CD14-positive monocyte (primary cell): ENCODE results near the gene VPS39. TPM values are rescaled to one million over a fixed set of nuclear protein-coding genes. Genes with fewer than 3 reads are reported as not detected.

ENCODE experiments used
- DNase-seq, 3 donors: peaks; one replicate each; pipeline ENCODE4 v3.0.0-alpha.2; 2011 to 2022
- H2AFZ ChIP-seq: 2 replicates; pipeline ENCODE4 v1.6.0; 2012; ENCODE audit warnings: mild to moderate bottlenecking, low read depth, low read length, inconsistent platforms; ENCODE audit not compliant: insufficient read depth, poor library complexity, severe bottlenecking
- H3K27ac ChIP-seq, 2 donors: 1 replicate in 1 of 2; 2 replicates in 1 of 2; pipeline ENCODE4 v1.5.1; 2012 to 2013; ENCODE audit warnings: low read length in 2 of 2, control low read depth in 1 of 2, inconsistent platforms in 1 of 2, low read depth in 1 of 2, mild to moderate bottlenecking in 1 of 2
- H3K27me3 ChIP-seq, 2 donors: one replicate each; pipeline versions ENCODE4 v1.6.0 to v1.6.1; 2011 to 2013; ENCODE audit warnings: low read length in 2 of 2; ENCODE audit not compliant: control insufficient read depth in 2 of 2, insufficient read depth in 2 of 2
- H3K36me3 ChIP-seq, 2 donors: replicated peaks in 1 of 2; 1 replicate in 1 of 2; 2 replicates in 1 of 2; pipeline versions ENCODE4 v1.5.1 to v1.6.1; 2012 to 2013; ENCODE audit warnings: low read length in 2 of 2, control low read depth in 1 of 2, inconsistent platforms in 1 of 2, mild to moderate bottlenecking in 1 of 2; ENCODE audit not compliant: insufficient read depth in 2 of 2, control insufficient read depth in 1 of 2
- H3K4me1 ChIP-seq, 2 donors: 1 replicate in 1 of 2; 2 replicates in 1 of 2; pipeline versions ENCODE4 v1.5.1 to v1.6.1; 2012 to 2013; ENCODE audit warnings: low read length in 2 of 2, control low read depth in 1 of 2, inconsistent platforms in 1 of 2, mild to moderate bottlenecking in 1 of 2, moderate library complexity in 1 of 2; ENCODE audit not compliant: insufficient read depth in 2 of 2, control insufficient read depth in 1 of 2
- H3K4me2 ChIP-seq: replicated peaks from 2 replicates; pipeline ENCODE3; 2012; ENCODE audit warnings: low read length, moderate library complexity, mild to moderate bottlenecking; ENCODE audit not compliant: poor library complexity, severe bottlenecking; ENCODE audit errors: extremely low read depth
- H3K4me3 ChIP-seq, 3 experiments: fragments of 200-600 bp in 1 of 3; sonication (generic) in 1 of 3; replicated peaks in 1 of 3; 1 replicate in 2 of 3; 2 replicates in 1 of 3; pipeline ENCODE4 v1.5.1; 2011 to 2013; ENCODE audit warnings: low read length in 3 of 3, mild to moderate bottlenecking in 3 of 3, control low read depth in 2 of 3, low read depth in 2 of 3, inconsistent platforms in 1 of 3, moderate library complexity in 1 of 3
- H3K79me2 ChIP-seq: 2 replicates; pipeline ENCODE4 v1.6.0; 2012; ENCODE audit warnings: mild to moderate bottlenecking, control low read depth, inconsistent platforms, low read length, moderate library complexity; ENCODE audit not compliant: insufficient read depth
- H3K9ac ChIP-seq: 2 replicates; pipeline ENCODE4 v1.6.0; 2017; ENCODE audit warnings: low read length, mild to moderate bottlenecking; ENCODE audit not compliant: insufficient read depth, poor library complexity, severe bottlenecking
- H3K9me3 ChIP-seq, 2 donors: replicated peaks in 1 of 2; 1 replicate in 1 of 2; 2 replicates in 1 of 2; pipeline versions ENCODE4 v1.5.1 to v1.6.1; 2012 to 2013; ENCODE audit warnings: low read length in 2 of 2, control low read depth in 1 of 2; ENCODE audit not compliant: control insufficient read depth in 1 of 2, insufficient read depth in 1 of 2
- H4K20me1 ChIP-seq: 2 replicates; pipeline ENCODE4 v1.6.0; 2012; ENCODE audit warnings: mild to moderate bottlenecking, low read length, control low read depth, moderate library complexity; ENCODE audit not compliant: insufficient read depth
- H3K27ac Mint-ChIP-seq, 7 donors: one replicate each; pipeline ENCODE4 v1.8.0; 2020; ENCODE audit warnings: mild to moderate bottlenecking in 7 of 7, mixed read lengths in 7 of 7, moderate library complexity in 6 of 7, inconsistent platforms in 2 of 7
- H3K27me3 Mint-ChIP-seq, 3 donors: one replicate each; pipeline ENCODE4 v1.8.0; 2021 to 2022; ENCODE audit warnings: low read depth in 3 of 3, mild to moderate bottlenecking in 3 of 3, mixed read lengths in 3 of 3, moderate library complexity in 3 of 3, inconsistent platforms in 1 of 3
- H3K36me3 Mint-ChIP-seq, 2 donors: one replicate each; pipeline ENCODE4 v1.8.0; 2020; ENCODE audit warnings: mixed read lengths in 2 of 2, inconsistent platforms in 1 of 2, mild to moderate bottlenecking in 1 of 2
- H3K4me1 Mint-ChIP-seq: one replicate; pipeline ENCODE4 v1.8.0; 2020; ENCODE audit warnings: mild to moderate bottlenecking, mixed read lengths
- H3K4me3 Mint-ChIP-seq, 2 donors: one replicate each; pipeline ENCODE4 v1.8.0; 2020; ENCODE audit warnings: mild to moderate bottlenecking in 2 of 2, mixed read lengths in 2 of 2, moderate library complexity in 1 of 2
- H3K9me3 Mint-ChIP-seq, 7 donors: one replicate each; pipeline ENCODE4 v1.8.0; 2020 to 2022; ENCODE audit warnings: mixed read lengths in 7 of 7, mild to moderate bottlenecking in 6 of 7, moderate library complexity in 6 of 7, inconsistent platforms in 2 of 7
- CTCF ChIP-seq: fragments of 200-600 bp; IDR thresholded peaks from one replicate; pipeline ENCODE4 v1.8.0; 2022; ENCODE audit warnings: antibody characterized with exemption, mild to moderate bottlenecking
- whole genome bisulfite sequencing: methylation state at CpG from one replicate; pipeline ENCODE4 v1.1.5; 2013; ENCODE audit warnings: missing lambda C conversion rate; ENCODE audit not compliant: insufficient coverage; 5-methylcytosine and 5-hydroxymethylcytosine counted together
- intact Hi-C, 2 donors: fragments of 100-400 bp; cut with micrococcal nuclease; formaldehyde crosslinking; loops; one replicate each; pipeline versions ENCODE4 v1.15.0 to v1.15.1; 2023
- polyA plus RNA-seq, 3 donors: library from polyadenylated mRNA; depleted of rRNA in 1 of 3; unstranded in 2 of 3; stranded (reverse) in 1 of 3; fragments of 300-500 nt in 2 of 3; fragments of >200 nt in 1 of 3; fragmentation: Illumina TruSeq in 2 of 3; gene quantifications; 1 replicate in 2 of 3; 2 replicates in 1 of 3; pipeline ENCODE4 v1.2.3, GENCODE V29; 2012 to 2021

Gene VPS39
- polyA plus RNA-seq, 3 donors: 16.8 to 102 (median 25.8) TPM

- no peak overlapping the region for H3K4me3 ChIP-seq
- peaks cover 0 to 4% of the 10 kb centered on the region in 2 donors for H3K4me1 ChIP-seq
- Mint-ChIP-seq H3K27ac (peak overlapping the region in 1 of 7 donors; percentile 20), H3K27me3 (peaks cover 0 to 5% (median 1%) of the 10 kb centered on the region in 3 donors), H3K36me3 (no peaks in the 10 kb centered on the region), H3K4me1 (peaks cover 3% of the 10 kb centered on the region), H3K4me3 (no peak overlapping the region), H3K9me3 (no peaks in the 10 kb centered on the region)
- intact Hi-C loops: loop anchor here in 1 of 2 donors (5.0 kb wide), 1 partner anchor 143 kb away; no protein-coding TSS in a partner anchor
- WGBS: 85% methylated on average over 5 of the region's 8 CpGs
- no peak overlapping the region for H3K4me2 ChIP-seq
- H3K36me3 ChIP-seq: no peaks in the 10 kb centered on the region
- H2AFZ ChIP-seq: peak overlapping the region; percentile 11
- no peaks in the 10 kb centered on the region for H3K27me3 ChIP-seq
- H4K20me1 ChIP-seq: no peaks in the 10 kb centered on the region
- H3K9ac ChIP-seq: no peak overlapping the region
- DNase-seq: peak in 1 of 3 donors; percentile 1
- TF ChIP-seq CTCF: no peak
- no peak overlapping the region for H3K27ac ChIP-seq
- H3K79me2 ChIP-seq: no peaks in the 10 kb centered on the region
- no peaks in the 10 kb centered on the region for H3K9me3 ChIP-seq
Measured at GRCh38 chr15:42130246-42130986, 77.7 kb downstream of the VPS39 start.

GRCh38 chr15:42129364-42129763, 78.7 kb downstream of the VPS39 start:
- TF ChIP-seq CTCF: no peak
- Mint-ChIP-seq H3K27ac (peak overlapping the region in 1 of 7 donors; percentile 17), H3K4me1 (peaks cover 3% of the 10 kb centered on the region), H3K27me3 (peaks cover 0 to 5% (median 1%) of the 10 kb centered on the region in 3 donors), H3K9me3 (no peaks in the 10 kb centered on the region), H3K4me3 (no peak overlapping the region), H3K36me3 (no peaks in the 10 kb centered on the region)
- WGBS: no CpG with 5 or more reads among the region's 2 CpGs
- DNase-seq: no peak
- intact Hi-C loops: no loop called here
- Histone ChIP-seq H3K4me2 (no peak overlapping the region), H3K4me3 (no peak overlapping the region), H3K9me3 (no peaks in the 10 kb centered on the region), H3K36me3 (no peaks in the 10 kb centered on the region), H4K20me1 (no peaks in the 10 kb centered on the region), H3K79me2 (no peaks in the 10 kb centered on the region), H3K27me3 (no peaks in the 10 kb centered on the region), H3K9ac (no peak overlapping the region), H3K27ac (no peak overlapping the region), H2AFZ (no peak overlapping the region), H3K4me1 (peaks cover 0 to 4% of the 10 kb centered on the region in 2 donors)
